ENCODE results near the gene MAD1L1.
"Not testable (repeated sequence)": the region's sequence is repeated elsewhere in the genome, so short reads cannot be mapped to it uniquely, and the experiment has no call there.

Gene MAD1L1

GRCh38 chr7:1931951-1932270 lies 300.8 kb downstream of the MAD1L1 start:
- no peak for DNase-seq

GRCh38 chr7:1931256-1931950 lies 301.3 kb downstream of the MAD1L1 start:
- DNase-seq, result no peak

- no peak for DNase-seq
These were observed 302.2 kb downstream of the MAD1L1 start for GRCh38 chr7:1930381-1931065.

- not testable (repeated sequence) for DNase-seq
These were observed 303.3 kb downstream of the MAD1L1 start for GRCh38 chr7:1929349-1929925.

- DNase-seq, result no peak
These were observed 303.9 kb downstream of the MAD1L1 start for GRCh38 chr7:1928645-1929348.

- no peak for DNase-seq
These were observed 304.7 kb downstream of the MAD1L1 start for GRCh38 chr7:1927937-1928644.

GRCh38 chr7:1926908-1927306 lies 305.8 kb downstream of the MAD1L1 start:
- no peak for DNase-seq

- no peak for DNase-seq
These were observed 306.5 kb downstream of the MAD1L1 start for GRCh38 chr7:1925973-1926907.

- DNase-seq, result no peak
These were observed 307.4 kb downstream of the MAD1L1 start for GRCh38 chr7:1925349-1925748.

GRCh38 chr7:1924258-1924817 lies 308.4 kb downstream of the MAD1L1 start:
- DNase-seq, result no peak

GRCh38 chr7:1923409-1924257 lies 309.1 kb downstream of the MAD1L1 start:
- DNase-seq, result no peak

- no peak for DNase-seq
These were observed 309.9 kb downstream of the MAD1L1 start for GRCh38 chr7:1922870-1923236.

GRCh38 chr7:1922071-1922869 lies 310.5 kb downstream of the MAD1L1 start:
- DNase-seq, result no peak

GRCh38 chr7:1920881-1921280 lies 311.9 kb downstream of the MAD1L1 start:
- DNase-seq, result no peak

- no peak for DNase-seq
These were observed 312.5 kb downstream of the MAD1L1 start for GRCh38 chr7:1920266-1920681.

GRCh38 chr7:1919539-1920265 lies 313.0 kb downstream of the MAD1L1 start:
- DNase-seq, result no peak

GRCh38 chr7:1918881-1919525 lies 313.7 kb downstream of the MAD1L1 start:
- no peak for DNase-seq

GRCh38 chr7:1918063-1918645 lies 314.6 kb downstream of the MAD1L1 start:
- no peak for DNase-seq
